ENCODE measurements around the gene SFTPB.
"Not testable (repeated sequence)": the region's sequence is repeated elsewhere in the genome, so short reads cannot be mapped to it uniquely, and the experiment has no call there.

SFTPB gene

DNA sequence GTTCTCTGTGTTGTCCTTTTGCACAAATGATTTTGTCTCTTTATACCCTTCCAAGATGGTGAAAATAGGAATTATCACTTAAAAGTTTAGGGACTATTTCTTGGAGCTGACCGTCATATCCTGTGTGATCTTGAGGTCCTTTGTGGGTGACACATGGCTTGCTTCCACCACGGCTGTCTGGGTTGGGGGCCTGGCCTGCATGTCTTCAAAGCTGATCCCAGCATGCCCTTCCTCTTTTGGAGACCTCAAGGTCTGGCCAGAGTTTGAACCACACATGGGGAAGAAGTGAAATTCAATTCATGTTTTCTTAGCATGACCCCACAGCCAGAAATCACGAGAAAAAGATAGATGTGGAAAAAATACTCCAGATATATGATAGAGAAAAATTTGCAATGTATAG lies 14.0 kb downstream of the SFTPB start:
- no peak for DNase-seq

DNA sequence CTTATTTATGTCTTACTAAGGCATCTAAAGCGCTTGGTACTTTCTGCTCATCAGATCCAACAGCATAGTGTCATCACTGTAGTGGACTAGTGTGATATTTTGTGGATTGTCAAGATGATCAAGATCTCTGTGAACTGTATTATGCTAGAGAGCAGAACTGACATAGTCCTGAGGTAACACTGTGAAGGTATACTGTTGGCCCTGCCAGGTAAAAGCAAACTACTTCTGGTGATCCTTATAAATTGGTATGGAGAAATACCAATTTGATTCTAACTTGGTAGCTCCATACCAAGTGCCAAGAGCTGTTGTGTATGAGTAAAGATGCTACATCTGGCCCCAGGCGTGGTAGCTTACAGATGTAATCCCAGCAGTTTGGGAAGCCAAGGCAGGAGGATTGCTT lies 15.9 kb downstream of the SFTPB start:
- DNase-seq, result no peak

DNA sequence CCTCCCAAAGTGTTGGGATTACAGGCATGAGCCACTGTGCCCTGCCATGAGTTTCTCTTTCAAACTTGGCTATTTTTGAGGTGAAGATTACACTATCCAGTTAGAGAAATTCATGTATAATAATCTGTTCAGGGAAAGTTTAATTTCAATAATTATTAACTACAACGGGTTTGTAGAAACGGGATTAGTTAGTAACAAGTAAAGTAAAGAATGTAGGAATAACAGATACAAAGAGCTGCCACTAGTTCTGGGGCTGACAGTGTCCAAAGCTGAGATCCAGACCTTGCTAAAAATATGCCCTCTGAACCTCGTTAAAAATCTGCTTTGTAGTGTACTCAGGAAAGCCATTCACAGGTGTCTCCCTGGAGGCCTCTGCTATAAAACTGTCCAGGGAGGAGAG lies 16.9 kb downstream of the SFTPB start:
- no peak for DNase-seq

DNA sequence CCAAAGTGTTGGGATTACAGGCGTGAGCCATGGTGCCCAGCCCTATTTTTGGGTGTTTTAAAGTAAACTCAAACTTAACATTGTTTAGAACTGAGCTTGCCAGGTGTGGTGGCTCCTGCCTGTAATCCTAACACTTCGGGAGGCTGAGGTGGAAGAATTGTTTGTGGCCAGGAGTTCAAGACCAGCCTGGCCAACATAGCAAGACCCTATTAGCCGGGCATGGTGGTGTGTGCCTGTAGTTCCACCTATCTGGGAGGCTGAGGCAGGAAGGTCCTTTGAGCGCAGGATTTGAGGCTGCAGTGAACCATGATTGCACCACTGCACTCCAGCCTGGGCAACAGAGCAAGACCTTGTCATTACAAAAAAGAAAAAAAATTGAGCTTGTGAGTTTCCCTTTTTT lies 17.5 kb downstream of the SFTPB start:
- DNase-seq, result no peak

DNA sequence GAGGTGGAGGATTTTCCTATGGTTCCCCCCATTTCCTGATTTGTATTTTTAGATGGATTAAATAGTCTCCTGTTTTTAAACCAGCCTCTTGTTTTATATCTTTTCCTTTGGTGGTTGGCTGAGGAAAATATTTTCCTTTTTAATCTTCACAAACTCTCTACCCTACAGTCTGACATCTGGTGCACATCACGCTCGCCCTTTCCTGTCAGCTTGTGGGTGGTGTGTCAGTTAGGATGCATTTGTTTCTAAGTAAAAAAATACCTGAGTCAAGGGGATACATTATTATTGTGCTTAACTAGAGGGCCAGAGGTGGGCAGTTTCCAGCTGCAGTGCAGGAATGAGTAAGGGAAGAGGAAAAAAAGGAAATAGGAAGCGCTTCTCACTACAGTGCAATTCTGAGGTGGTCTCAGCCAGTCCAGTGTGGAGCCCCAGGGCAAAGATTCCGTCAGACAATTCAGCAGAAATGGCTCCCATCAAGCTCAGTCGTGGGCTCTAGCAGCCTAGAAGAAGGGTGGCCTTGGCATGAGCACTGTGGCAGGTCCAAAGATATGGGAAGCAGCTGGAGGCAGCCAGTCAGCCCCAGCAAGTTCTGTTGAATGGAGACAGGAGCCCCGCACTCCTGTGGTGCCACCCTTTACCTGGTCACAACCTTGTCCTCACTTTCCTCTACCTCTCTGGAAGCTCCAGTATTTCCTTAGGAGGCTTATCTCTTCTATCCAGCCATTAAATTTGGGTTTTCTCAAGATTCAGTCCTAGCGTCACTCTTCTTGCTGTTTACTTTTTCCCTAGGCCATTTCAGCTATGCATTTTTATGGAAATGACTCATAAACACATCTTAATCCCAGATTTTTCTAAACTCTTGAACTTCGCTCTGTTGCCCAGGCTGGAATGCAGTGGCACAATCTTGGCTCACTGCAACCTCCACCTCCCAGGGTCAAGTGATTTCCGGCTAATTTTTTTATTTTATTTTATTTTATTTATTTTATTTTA lies 18.5 kb downstream of the SFTPB start:
- DNase-seq, result no peak

DNA sequence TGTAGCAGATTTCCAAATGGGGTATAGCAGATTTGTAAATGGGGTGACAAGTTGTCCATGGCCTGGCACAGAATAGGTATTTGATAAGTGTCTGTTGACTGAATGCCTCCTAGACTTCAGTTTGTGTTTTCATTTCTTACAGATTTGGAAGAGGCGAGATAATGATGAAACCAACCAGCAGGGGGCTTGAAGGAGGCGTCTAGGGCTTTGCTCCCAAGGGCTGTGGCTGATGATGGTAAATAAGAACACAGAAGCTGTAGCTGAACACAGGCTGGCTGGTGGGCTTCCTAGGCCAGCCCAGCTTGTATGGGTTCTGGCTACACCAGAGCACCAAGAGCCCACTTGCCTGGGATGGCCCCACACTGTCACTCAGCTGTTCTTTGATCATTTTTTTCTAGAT lies 19.4 kb downstream of the SFTPB start:
- peak in 1 of 5 donors; percentile 26 for DNase-seq

DNA sequence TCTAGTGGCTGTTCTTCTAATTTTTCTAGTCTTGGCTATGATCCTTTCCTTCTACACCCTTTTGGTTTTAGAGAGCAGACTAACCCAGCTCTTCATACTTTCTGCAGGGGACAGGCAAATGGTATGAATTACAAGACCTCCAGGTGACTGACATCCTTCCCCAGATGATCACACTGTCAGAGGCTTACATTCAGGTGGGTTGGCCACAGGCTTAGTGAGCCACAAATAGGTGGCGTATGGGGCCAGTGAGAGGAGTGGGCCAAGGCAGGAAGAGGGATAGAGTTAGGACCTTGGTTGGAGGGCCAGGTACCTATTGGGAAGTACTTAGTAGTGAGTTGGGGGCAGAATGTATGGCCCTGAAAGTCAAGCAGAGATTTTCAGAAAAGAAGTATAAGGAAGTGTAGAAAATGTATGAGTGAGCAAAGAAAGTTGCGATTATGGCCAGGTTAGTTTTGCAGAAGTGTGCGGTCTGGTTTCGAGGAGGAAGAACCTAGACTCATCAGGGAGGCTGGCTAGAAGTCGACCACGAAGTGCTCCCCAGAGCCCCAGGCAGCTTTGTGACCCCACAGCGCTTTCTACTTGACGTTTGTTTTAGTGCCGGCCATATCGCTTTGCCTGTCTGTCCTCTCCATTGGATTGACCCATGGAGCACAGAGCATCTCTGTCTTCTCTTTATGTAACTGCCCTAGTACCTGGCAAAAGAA lies 20.0 kb downstream of the SFTPB start:
- no peak for DNase-seq

DNA sequence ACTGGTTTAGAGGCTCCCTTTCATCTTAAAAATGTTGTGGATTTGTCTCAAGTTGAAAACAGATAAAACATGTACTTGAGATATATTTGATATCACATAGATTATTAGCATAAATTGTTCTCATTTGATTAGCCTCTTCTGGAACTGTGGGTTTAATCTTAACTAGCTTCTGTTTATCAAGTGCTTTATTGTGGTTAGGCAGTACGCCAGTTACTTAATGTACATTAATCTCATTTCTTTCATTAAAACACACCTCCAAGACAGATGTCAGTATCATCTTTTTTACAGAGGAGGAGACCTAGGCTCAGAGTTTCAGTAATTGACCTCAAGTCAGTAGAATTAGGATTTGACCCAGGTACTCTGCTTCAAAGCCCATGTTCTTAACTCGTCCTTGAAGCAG lies 21.8 kb downstream of the SFTPB start:
- no peak for DNase-seq

DNA sequence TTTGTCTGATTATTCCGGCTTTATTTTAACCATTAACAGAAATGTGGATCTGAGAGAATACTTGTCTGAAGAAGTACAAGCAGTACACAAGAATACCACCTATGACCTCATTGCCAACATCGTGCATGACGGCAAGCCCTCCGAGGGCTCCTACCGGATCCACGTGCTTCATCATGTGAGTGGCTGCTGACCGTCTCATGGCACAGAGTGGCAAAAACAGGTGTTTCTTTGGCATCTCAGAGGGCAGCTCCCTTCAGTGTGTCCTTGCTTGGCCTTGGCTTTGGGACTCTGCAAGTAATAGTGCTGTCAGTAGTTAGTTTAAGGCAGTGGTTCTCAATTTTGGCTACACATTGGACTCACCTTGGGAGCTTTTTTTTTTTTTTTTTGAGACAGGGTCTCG lies 23.1 kb downstream of the SFTPB start:
- DNase-seq, result no peak

DNA sequence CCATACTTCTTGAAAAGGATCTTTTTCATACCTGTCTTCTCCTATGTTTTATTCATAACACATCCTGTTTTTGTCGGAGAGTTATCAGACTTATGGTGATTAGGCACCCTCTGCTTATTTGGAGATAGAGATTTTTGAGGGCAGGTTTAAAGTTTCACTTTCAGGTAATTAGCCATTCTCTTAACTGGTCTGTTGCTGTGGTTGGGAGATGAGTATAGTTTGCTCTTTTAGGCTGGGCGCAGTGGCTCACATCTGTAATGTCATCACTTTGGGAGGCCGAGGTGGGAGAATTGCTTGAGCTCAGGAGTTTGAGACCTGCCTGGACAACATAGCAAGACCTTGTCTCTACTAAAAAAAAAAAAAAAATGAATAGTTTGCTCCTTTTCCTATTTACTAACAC lies 25.3 kb downstream of the SFTPB start:
- DNase-seq, result peak in 1 of 5 donors; percentile 57

DNA sequence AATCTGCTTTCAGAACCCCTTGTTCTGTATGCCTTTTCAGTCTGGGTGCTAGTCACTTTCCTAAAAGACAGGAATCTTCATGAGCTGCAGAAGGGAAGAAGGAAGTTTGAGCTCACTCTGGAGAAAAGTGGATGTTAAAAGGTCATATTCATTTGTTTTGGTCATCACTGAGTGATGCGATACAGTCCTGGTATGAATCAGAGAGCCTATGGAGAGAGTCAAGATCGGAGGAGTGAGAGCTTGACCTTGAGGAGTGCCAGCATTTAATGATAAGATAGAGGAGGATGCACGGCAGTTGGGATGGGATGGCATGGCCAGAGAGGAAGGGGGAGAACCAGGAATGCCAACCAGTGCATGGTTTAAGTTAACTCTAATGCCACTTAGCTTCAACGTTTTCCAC lies 32.4 kb downstream of the SFTPB start:
- DNase-seq, result no peak

DNA sequence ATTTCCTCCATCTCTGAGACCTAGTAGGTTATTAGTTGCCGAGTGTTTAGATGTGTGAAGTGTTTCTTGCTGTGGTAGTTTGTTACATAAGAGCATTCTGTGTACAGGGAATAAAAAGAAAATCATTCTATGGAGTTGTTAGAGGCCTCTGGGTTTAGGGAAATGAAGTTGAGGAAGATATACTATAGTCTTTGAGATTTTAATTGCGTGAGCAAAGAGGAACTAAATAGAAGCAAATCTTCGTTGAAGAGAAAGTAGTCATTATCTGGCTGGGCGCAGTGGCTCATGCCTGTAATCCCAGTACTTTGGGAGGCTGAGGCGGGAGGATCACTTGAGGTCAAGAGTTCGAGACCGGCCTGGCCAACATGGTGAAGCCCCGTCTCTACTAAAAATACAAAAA lies 33.0 kb downstream of the SFTPB start:
- DNase-seq, result no peak

DNA sequence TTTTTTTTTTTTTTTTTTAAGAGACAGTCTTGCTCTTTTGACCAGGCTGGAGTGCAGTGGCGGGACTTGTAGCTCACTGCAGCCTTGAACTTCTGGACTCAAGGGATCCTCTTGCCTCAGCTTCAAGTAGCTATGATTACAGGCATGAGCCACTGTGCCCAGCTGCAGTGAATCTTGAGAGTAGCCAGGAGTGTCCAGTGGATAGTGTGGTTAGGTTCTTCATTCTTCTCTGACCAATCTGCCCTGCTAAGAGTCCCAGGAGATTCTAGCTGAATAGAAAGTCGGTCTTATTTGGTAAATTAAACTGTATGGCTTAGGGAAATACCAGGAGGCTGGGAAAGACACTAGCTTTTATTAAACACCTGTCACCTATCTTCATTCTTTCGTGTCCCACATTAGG lies 36.7 kb downstream of the SFTPB start:
- DNase-seq, result no peak

DNA sequence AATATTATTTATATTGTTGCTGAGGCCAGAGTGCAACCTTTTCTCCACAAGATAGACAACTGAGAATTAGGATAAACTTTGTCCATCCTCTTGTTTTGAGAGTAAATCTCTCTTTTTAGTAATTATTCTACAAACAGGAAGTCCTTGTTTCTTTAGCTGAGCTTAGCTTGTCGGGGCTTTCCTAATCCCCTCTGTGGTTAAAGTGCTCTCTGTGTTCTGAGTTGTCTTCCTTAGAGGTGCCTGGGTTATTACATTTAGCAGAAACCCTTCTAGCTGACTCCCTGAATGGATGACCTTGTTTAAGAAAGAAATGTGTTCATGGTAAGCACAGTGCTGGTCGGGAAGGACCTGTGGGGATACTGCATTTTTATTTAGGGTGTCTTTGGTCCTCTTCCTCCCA lies 39.3 kb downstream of the SFTPB start:
- peak in 1 of 5 donors; percentile 38 for DNase-seq

DNA sequence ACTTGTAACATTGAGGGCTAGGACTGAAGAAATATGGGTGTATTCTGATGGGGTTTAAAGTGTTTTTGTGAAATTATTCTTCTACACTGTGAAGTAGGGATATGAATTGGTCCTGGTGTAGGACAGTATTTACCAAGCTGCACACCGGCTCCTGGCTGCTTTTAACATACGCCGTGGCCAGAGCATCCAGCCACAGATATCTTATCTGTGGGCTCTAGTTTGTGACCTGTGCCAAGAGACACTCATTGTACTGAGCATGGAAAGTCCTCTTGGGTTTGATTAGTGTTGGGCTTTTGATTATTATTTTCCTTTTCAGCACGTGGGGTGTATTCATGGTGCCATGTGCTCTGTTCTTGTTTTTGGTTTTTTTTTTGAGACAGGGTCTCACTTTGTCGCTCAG lies 44.0 kb downstream of the SFTPB start:
- DNase-seq, result no peak

DNA sequence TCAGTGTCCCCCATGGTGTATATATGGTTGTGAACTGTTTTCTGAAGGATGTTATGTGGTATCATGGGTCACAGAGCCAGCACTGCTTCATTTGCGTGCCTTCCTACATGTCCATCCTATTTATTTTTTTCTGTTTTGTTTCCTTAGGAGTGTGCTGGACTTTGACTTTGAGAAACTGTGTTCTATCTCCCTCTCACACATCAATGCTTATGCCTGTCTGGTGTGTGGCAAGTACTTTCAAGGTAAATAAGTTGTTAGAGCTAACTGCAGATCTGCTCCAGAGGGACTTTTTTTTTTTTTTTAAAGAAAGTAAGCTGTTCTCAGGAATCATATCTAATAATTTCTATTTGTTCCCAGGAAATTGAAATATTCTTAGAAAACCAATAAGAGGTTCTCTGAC lies 46.7 kb downstream of the SFTPB start:
- no peak for DNase-seq

DNA sequence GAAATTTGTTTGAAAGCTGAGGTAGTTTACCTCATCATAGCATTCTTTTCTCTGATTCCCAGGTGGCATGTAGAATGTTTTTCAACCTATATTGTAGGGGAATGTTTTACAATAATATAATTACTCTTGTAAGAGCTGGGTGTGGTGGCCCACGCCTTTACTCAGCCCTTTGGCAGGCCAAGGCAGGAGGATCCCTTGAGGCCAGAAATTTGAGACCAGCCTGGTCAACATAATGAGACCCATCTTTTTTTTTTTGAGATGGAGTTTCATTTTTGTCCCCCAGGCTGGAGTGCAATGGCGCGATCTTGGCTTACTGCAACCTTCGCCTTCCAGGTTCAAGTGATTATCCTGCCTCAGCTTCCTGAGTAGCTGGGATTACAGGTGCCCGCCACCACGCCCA lies 48.4 kb downstream of the SFTPB start:
- DNase-seq, result no peak

DNA sequence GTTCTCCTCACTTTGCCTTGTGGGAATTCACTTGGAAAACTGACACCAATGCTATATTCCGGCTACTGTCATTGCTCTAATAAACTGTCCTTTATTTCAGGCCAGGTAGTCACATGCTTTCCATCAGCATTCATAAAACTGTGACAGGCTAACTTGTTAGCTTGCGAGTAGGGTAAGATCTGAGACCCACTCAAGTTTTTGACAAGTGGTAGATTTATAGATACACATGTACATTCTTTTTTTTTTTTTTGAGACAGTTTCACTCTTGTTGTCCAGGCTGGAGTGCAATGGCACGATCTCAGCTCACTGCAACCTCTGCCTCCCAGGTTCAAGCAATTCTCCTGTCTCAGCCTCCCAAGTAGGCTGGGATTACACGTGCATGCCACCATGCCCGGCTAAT lies 50.3 kb downstream of the SFTPB start:
- not testable (repeated sequence) for DNase-seq

DNA sequence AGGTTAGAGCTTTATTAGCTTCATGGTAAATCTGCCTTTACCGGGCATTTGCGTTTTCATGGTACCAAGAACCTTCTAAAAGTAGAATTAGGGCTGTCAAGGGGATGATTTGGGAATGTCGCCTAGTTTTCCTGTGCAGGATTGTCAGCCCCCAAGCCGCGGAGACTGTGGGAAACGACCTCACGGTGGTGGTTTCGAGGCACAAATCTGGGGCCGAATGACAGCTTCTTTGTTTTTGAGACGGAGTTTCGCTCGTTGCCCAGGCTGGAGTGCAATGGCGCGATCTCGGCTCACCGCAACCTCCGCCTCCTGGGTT lies 52.6 kb downstream of the SFTPB start:
- no peak for DNase-seq

DNA sequence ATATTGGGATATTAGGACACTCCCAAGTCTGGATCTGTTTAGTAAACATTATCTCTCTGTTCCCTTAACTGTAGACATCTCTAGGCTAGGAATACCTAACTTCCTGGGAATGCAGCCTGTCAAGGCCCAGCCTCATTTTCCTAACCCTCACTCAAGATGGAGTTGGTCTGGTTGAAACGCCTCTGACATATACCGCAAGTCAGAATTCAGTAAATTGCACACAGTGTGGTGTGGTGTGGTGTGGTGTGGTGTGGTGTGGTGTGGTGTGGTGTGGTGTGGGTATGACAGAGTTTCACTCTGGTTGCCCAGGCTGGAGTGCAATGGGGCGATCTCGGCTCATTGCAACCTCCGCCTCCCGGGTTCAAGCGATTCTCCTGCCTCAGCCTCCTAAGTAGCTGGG lies 53.2 kb downstream of the SFTPB start:
- not testable (repeated sequence) for DNase-seq

DNA sequence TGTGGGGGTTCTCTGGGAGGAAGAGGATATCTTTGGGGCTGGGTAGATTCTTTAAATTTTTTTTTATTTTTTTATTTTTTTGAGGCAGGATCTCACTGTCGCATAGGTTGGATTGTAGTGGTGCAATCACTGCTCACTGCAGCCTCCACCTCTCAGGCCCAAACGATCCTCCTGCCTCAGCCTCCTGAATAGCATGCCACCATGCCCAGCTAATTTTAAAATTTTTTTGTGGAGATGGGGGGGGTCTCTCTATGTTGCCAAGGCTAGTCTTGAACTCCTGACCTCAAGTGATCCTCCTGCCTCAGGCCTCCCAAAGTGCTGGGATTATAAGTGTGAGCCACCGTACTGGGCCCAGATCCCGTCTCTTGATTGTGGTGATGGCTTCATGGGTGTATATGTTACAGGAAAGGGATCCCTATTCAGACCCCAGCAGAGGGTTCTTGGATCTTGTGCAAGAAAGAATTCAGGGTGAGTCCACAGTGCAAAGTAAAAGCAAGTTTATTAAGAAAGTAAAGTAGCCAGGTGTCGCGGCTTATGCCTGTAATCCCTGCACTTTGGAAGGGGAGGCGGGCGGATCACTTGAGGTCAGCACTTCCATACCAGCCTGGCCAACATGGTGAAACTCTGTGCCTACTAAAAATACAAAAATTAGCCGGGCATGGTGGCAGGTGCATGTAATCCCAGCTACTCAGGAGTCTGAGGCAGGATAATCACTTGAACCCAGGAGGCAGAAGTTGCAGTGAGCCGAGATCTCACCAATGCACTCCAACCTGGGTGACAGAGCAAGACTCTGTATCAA lies 54.1 kb downstream of the SFTPB start:
- DNase-seq, result no peak

DNA sequence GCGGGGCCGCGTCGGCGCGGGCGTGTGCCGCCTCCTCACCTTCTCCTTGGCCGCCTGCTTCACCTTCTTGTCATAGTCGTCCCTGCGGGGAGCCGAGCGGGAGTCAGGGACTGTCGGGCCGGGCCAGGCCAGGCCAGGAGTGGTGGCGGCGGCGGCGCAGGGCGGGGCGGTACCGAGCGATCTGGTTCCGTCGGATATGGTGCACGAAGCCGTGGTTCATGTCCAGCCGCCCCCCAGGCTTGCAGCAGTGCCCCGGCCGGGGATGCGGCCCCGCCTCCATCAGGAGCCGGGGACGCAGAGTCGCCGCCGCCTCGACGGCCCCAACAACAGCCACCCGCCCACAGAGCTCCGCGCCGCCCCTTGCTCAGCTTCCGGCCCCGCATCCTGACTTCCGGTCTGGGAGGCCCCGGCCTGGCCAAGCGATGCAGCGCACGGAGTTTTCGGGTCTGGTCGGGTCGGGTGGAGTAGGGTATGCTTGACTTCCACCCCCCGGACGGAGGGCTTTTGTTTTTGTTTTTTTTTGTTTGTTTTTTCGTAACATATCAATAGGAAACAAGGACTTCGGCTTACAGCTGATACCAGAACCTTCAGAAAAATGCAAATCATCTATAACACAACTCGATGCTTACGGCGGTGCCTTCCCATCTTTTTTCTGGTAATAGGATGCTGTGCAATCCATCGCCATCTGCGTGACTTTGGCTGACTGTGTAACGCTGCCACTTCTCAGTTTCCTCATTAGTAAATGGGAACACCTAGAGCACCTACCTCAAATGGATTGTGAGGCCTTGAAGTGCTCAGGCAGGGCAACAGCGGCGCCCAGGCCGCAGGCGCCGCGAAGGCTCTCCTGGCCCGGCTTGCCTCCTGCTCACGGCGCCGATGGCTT lies 56.1 kb downstream of the SFTPB start, which contains the start of gene C2orf68:
Gene C2orf68, minus strand, starts transcription at position 362 of the 883 bp plus-strand sequence. Its CDS starts 82 bp downstream, at position 280.
- DNase-seq, result peak; percentile 66 to 88 (median 72)
